Epithelial cell of proximal tubule (primary cell): ENCODE measurements around the gene MTCL1. TPM values are rescaled to one million over a fixed set of nuclear protein-coding genes. Genes with fewer than 3 reads are reported as not detected.

ENCODE experiments used
- DNase-seq: peaks from one replicate; pipeline ENCODE4 v3.0.0-alpha.2; 2011; ENCODE audit warnings: low read depth
- H3K4me3 ChIP-seq: 2 replicates; pipeline ENCODE4 v1.5.1; 2011; ENCODE audit warnings: low read depth, mild to moderate bottlenecking, low read length
- total RNA-seq: library from RNA; depleted of rRNA; stranded (reverse); fragments of >200 nt; gene quantifications from 2 replicates; pipeline ENCODE4 v1.2.3, GENCODE V29; 2015
- TF ChIP-seq, protein P1 (sequence below): conservative IDR thresholded peaks from 2 replicates; pipeline ENCODE4 v1.5.1; 2012; ENCODE audit warnings: low read depth, mild to moderate bottlenecking, low read length

MTCL1 gene
- total RNA-seq, 1 donor from 2014 or later: 60.1 TPM

- H3K4me3 ChIP-seq: no peak overlapping the region
- peak; percentile 59 for DNase-seq
- TF ChIP-seq, protein P1, sequence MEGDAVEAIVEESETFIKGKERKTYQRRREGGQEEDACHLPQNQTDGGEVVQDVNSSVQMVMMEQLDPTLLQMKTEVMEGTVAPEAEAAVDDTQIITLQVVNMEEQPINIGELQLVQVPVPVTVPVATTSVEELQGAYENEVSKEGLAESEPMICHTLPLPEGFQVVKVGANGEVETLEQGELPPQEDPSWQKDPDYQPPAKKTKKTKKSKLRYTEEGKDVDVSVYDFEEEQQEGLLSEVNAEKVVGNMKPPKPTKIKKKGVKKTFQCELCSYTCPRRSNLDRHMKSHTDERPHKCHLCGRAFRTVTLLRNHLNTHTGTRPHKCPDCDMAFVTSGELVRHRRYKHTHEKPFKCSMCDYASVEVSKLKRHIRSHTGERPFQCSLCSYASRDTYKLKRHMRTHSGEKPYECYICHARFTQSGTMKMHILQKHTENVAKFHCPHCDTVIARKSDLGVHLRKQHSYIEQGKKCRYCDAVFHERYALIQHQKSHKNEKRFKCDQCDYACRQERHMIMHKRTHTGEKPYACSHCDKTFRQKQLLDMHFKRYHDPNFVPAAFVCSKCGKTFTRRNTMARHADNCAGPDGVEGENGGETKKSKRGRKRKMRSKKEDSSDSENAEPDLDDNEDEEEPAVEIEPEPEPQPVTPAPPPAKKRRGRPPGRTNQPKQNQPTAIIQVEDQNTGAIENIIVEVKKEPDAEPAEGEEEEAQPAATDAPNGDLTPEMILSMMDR: no peak
These were observed 42.1 kb downstream of the MTCL1 start for GRCh38 chr18:8747440-8747937.

DNA sequence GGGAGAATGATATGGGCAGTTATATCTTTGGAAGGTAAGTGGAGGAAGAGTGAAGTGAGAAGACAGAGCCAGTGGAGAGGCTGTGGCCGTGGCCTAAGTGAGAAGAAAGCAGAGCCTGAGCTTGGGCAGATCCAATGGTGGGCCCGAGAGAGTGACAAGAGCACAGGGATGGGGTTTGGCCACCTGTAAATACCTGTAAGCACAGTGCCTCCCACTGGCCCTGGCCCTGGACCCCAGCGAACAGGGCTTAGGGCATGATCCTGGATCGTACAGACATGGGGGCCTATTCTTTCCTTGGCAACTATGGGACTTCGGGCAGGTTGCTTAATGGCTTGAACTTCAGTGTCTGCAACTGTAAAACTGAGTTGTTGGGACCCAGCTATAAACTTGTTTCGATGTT is 44.1 kb downstream of the MTCL1 start:
- no peak overlapping the region for H3K4me3 ChIP-seq
- TF ChIP-seq, protein P1: no peak
- no peak for DNase-seq

DNA sequence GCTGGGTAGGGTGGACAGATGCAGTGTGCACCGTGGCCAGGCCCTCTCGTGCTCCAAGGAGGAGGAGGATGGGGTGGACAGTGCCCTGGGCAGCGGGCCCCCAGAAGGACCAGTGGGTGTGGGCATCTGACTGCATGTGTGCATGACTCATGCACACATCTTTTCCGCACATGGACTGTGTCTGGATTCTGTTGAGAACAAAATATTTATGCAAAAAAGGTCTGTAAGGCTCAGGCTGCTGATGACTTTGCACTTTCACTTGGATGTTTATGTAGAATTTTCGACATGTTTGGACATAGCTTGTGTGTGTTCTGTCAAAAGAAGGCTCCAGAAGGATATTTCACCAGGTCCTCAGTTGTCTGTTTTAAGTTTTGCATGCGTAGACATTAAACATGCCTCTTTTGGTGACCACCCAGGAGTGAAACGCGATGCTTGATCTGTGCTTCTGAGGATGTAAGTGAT is 45.6 kb downstream of the MTCL1 start:
- no peak for DNase-seq
- TF ChIP-seq, protein P1: no peak
- no peak overlapping the region for H3K4me3 ChIP-seq

- DNase-seq: no peak
- TF ChIP-seq, protein P1: no peak
- no peak overlapping the region for H3K4me3 ChIP-seq
These were observed 46.3 kb downstream of the MTCL1 start for GRCh38 chr18:8751692-8752091.

GRCh38 chr18:8752329-8752728 is 47.0 kb downstream of the MTCL1 start:
- DNase-seq: no peak
- TF ChIP-seq, protein P1: no peak
- H3K4me3 ChIP-seq: no peak overlapping the region

GRCh38 chr18:8754995-8755960 is 49.9 kb downstream of the MTCL1 start:
- DNase-seq: no peak
- TF ChIP-seq, protein P1: no peak
- no peak overlapping the region for H3K4me3 ChIP-seq
